PC-3 (cell line): Measurements from ENCODE around the gene PLK1. TPM values are rescaled to one million over a fixed set of nuclear protein-coding genes. Genes with fewer than 3 reads are reported as not detected.

Experiments used
- ATAC-seq: fragments of 200-7000 bp; cut with Tn5 transposase; 2 replicates; pipeline ENCODE4 v1.9.1; 2020; ENCODE audit warnings: mild to moderate bottlenecking, moderate library complexity
- BruUV-seq: library from RNA; stranded (reverse); fragments of 400-500 nt; replicated peaks from 2 replicates; lab custom pipeline; 2021; lab: Mats Ljungman, UMichigan
- CTCF ChIA-PET: fragments of 300-600 bp; sonication (Branson Sonifier 250); formaldehyde crosslinking; loops from one replicate; lab custom pipeline; 2022; ENCODE audit warnings: antibody characterized with exemption; lab: Charles Lee
- POLR2A ChIA-PET: fragments of 300-600 bp; sonication (Branson Sonifier 250); formaldehyde crosslinking; loops from one replicate; lab custom pipeline; 2022; ENCODE audit warnings: antibody characterized with exemption; ENCODE audit not compliant: unreplicated experiment; lab: Charles Lee
- DNase-seq: peaks from one replicate; pipeline ENCODE4 v3.0.0-alpha.2; 2015
- H2AFZ ChIP-seq: fragments of 300-600 bp; sonication (generic); 2 replicates; pipeline ENCODE4 v1.6.0; 2016; ENCODE audit warnings: antibody characterized with exemption, low read length
- H3F3A ChIP-seq: fragments of 300-600 bp; sonication (generic); one replicate; pipeline ENCODE4 v1.6.0; 2017; ENCODE audit warnings: antibody characterized with exemption, low read length, control low read depth, mild to moderate bottlenecking; ENCODE audit not compliant: unreplicated experiment
- H3K27ac ChIP-seq: fragments of 300-600 bp; sonication (generic); 2 replicates; pipeline ENCODE4 v1.5.1; 2016; ENCODE audit warnings: mild to moderate bottlenecking, low read length
- H3K27me3 ChIP-seq: fragments of 300-600 bp; sonication (generic); 2 replicates; pipeline ENCODE4 v1.6.1; 2016; ENCODE audit warnings: low read length, mixed read lengths
- H3K36me3 ChIP-seq: fragments of 300-600 bp; sonication (generic); 2 replicates; pipeline ENCODE4 v1.6.1; 2016; ENCODE audit warnings: low read depth, mixed run types, low read length, mixed read lengths
- H3K4me1 ChIP-seq: fragments of 300-600 bp; sonication (generic); 2 replicates; pipeline ENCODE4 v1.5.1; 2016; ENCODE audit warnings: low read length; ENCODE audit not compliant: insufficient read depth
- H3K4me2 ChIP-seq: fragments of 300-600 bp; sonication (generic); 2 replicates; pipeline ENCODE4 v1.6.0; 2016; ENCODE audit warnings: low read length
- H3K4me3 ChIP-seq: fragments of 300-600 bp; sonication (generic); 2 replicates; pipeline ENCODE4 v1.5.1; 2016; ENCODE audit warnings: mild to moderate bottlenecking, low read length, mixed read lengths
- H3K79me2 ChIP-seq: fragments of 300-600 bp; sonication (generic); 2 replicates; pipeline ENCODE4 v1.6.1; 2017; ENCODE audit warnings: low read length, mixed read lengths
- H3K9ac ChIP-seq: fragments of 300-600 bp; sonication (generic); 2 replicates; pipeline ENCODE4 v1.6.0; 2016; ENCODE audit warnings: mild to moderate bottlenecking, low read length
- H3K9me2 ChIP-seq: fragments of 300-600 bp; sonication (generic); replicated peaks from 2 replicates; pipeline ENCODE4 v1.6.1; 2016; ENCODE audit warnings: mixed run types, low read length, mixed read lengths
- H3K9me3 ChIP-seq: fragments of 300-600 bp; sonication (generic); 2 replicates; pipeline ENCODE4 v1.6.1; 2016; ENCODE audit warnings: low read length, mixed read lengths
- H4K20me1 ChIP-seq: fragments of 300-600 bp; sonication (generic); 2 replicates; pipeline ENCODE4 v1.6.1; 2016; ENCODE audit warnings: low read length, mixed read lengths
- CTCF ChIP-seq: fragments of 300-600 bp; sonication (generic); conservative IDR thresholded peaks from 2 replicates; pipeline ENCODE4 v1.5.1; 2017; ENCODE audit warnings: antibody characterized with exemption, low read depth, mild to moderate bottlenecking, low read length
- EZH2 ChIP-seq: fragments of 300-600 bp; sonication (generic); IDR thresholded peaks from one replicate; pipeline ENCODE4 v1.6.1; 2017; ENCODE audit warnings: antibody characterized with exemption, mild to moderate bottlenecking, low read length; ENCODE audit not compliant: unreplicated experiment
- EZH2phosphoT487 ChIP-seq: fragments of 300-600 bp; sonication (generic); IDR thresholded peaks from 2 replicates; pipeline ENCODE4 v1.6.1; 2018; ENCODE audit warnings: mild to moderate bottlenecking, antibody characterized with exemption, low read length, borderline replicate concordance
- intact Hi-C: fragments of 100-400 bp; cut with micrococcal nuclease; formaldehyde crosslinking; loops from 2 replicates; pipeline ENCODE4 v1.9.0; 2023
- total RNA-seq: library from RNA; depleted of rRNA; stranded (reverse); fragments of >200 nt; gene quantifications from 2 replicates; pipeline ENCODE4 v1.2.3, GENCODE V29; 2014

PLK1 gene
- total RNA-seq, 1 experiment from 2014 or later: 58.6 TPM

GRCh38 chr16:23683487-23683886 is 4.8 kb downstream of the PLK1 start:
- POLR2A ChIA-PET: no interaction called here
- no peak for ATAC-seq

GRCh38 chr16:23687034-23687808 is 8.5 kb downstream of the PLK1 start:
- Histone ChIP-seq H4K20me1 (no peaks in the 10 kb centered on the region; the same call in 1 of the 2 replicates), H3F3A (no peaks in the 10 kb centered on the region), H3K9me3 (no peaks in the 10 kb centered on the region), H3K4me2 (no peak overlapping the region), H3K4me1 (no peaks in the 10 kb centered on the region), H3K27me3 (no peaks in the 10 kb centered on the region), H3K9ac (no peak overlapping the region), H3K9me2 (no peaks in the 10 kb centered on the region), H3K79me2 (peaks cover 28% of the 10 kb centered on the region), H3K4me3 (no peak overlapping the region), H2AFZ (no peak overlapping the region), H3K27ac (no peak overlapping the region), H3K36me3 (peaks cover 32% of the 10 kb centered on the region)
- intact Hi-C loops: no loop called here
- ChIA-PET POLR2A (no interaction called here), CTCF (no interaction called here)
- no peak for DNase-seq
- TF ChIP-seq CTCF (no peak), EZH2phosphoT487 (no peak)
- no TSS peak for BruUV-seq
- no peak for ATAC-seq

More at GRCh38 chr16:23683487-23683886, 4.8 kb downstream of the PLK1 start:
- TF ChIP-seq EZH2phosphoT487 (no peak), CTCF (no peak), EZH2 (no peak)
- H3K36me3 ChIP-seq: peaks cover 43% of the 10 kb centered on the region
- H3K27me3 ChIP-seq: no peaks in the 10 kb centered on the region
- CTCF ChIA-PET: no interaction called here
- no peak overlapping the region for H3K4me3 ChIP-seq
- no peak overlapping the region for H3K9ac ChIP-seq
- no peaks in the 10 kb centered on the region for H3K9me2 ChIP-seq
- DNase-seq: no peak
- no peak overlapping the region for H3K27ac ChIP-seq
- H3K4me1 ChIP-seq: peaks cover 13% of the 10 kb centered on the region
- intact Hi-C loops: no loop called here
- BruUV-seq: no TSS peak
- no peaks in the 10 kb centered on the region for H3F3A ChIP-seq
- H2AFZ ChIP-seq: no peak overlapping the region
- peaks cover 64% of the 10 kb centered on the region for H3K79me2 ChIP-seq
- no peaks in the 10 kb centered on the region for H3K9me3 ChIP-seq
- H4K20me1 ChIP-seq: peaks cover 11% of the 10 kb centered on the region; the same call in 1 of the 2 replicates
- no peak overlapping the region for H3K4me2 ChIP-seq

GRCh38 chr16:23689442-23690187 is 10.9 kb downstream of the PLK1 start:
- intact Hi-C loops: no loop called here
- Histone ChIP-seq H3K9me2 (no peaks in the 10 kb centered on the region), H3K79me2 (0 out of 2 replicates have a peak, but pooled peaks cover 12% of the 10 kb centered on the region), H2AFZ (no peak overlapping the region), H3K27me3 (no peaks in the 10 kb centered on the region), H3F3A (no peaks in the 10 kb centered on the region), H3K9ac (no peak overlapping the region), H4K20me1 (no peaks in the 10 kb centered on the region), H3K4me2 (no peak overlapping the region), H3K4me1 (no peaks in the 10 kb centered on the region), H3K27ac (no peak overlapping the region), H3K9me3 (no peaks in the 10 kb centered on the region), H3K36me3 (peaks cover 26% of the 10 kb centered on the region), H3K4me3 (no peak overlapping the region)
- POLR2A ChIA-PET: no interaction called here
- TF ChIP-seq CTCF (no peak), EZH2phosphoT487 (no peak), EZH2 (no peak)
- TSS peak; percentile 40 for BruUV-seq
- CTCF ChIA-PET: no interaction called here
- DNase-seq (no peak), ATAC-seq (no peak)
